Effector memory CD4-positive, alpha-beta T cell (primary cell): ENCODE data around the gene FASN.
A peak's percentile ranks its signal among the peaks of the same experiment; 100 is the strongest.
"Not testable (repeated sequence)": the region's sequence is repeated elsewhere in the genome, so short reads cannot be mapped to it uniquely, and the experiment has no call there.

ENCODE experiments used
- DNase-seq, 3 donors: peaks; one replicate each; pipeline ENCODE4 v3.0.0-alpha.2; 2020
- H3K27ac ChIP-seq: 2 replicates; pipeline ENCODE4 v1.7.0; 2013; ENCODE audit warnings: mild to moderate bottlenecking, low read length, moderate library complexity; ENCODE audit not compliant: insufficient read depth, poor library complexity, severe bottlenecking
- H3K27me3 ChIP-seq: replicated peaks from 2 replicates; pipeline ENCODE4 v1.7.0; 2013; ENCODE audit warnings: mild to moderate bottlenecking, low read length; ENCODE audit not compliant: insufficient read depth, control insufficient read depth, poor library complexity, severe bottlenecking
- H3K36me3 ChIP-seq: 2 replicates; pipeline ENCODE4 v1.7.0; 2013; ENCODE audit warnings: mild to moderate bottlenecking, low read length, moderate library complexity; ENCODE audit not compliant: control insufficient read depth, insufficient read depth
- H3K4me1 ChIP-seq: 2 replicates; pipeline ENCODE4 v1.7.0; 2013; ENCODE audit warnings: low read length, mild to moderate bottlenecking; ENCODE audit not compliant: control insufficient read depth, insufficient read depth, poor library complexity, severe bottlenecking
- H3K4me3 ChIP-seq: 2 replicates; pipeline ENCODE4 v1.7.0; 2013; ENCODE audit warnings: low read length, low read depth, mild to moderate bottlenecking; ENCODE audit not compliant: insufficient read depth, poor library complexity, severe bottlenecking
- H3K9me3 ChIP-seq: 2 replicates; pipeline ENCODE4 v1.7.0; 2013; ENCODE audit warnings: mild to moderate bottlenecking, low read length, moderate library complexity; ENCODE audit not compliant: control insufficient read depth

Gene FASN

GRCh38 chr17:82041144-82041814 is 56.8 kb downstream of the FASN start:
- Histone ChIP-seq H3K4me3 (no peak overlapping the region), H3K27ac (no peak overlapping the region), H3K9me3 (no peaks in the 10 kb centered on the region), H3K36me3 (no peaks in the 10 kb centered on the region), H3K4me1 (peaks cover 7% of the 10 kb centered on the region), H3K27me3 (no peaks in the 10 kb centered on the region)
- DNase-seq: no peak

- DNase-seq: no peak
- no peaks in the 10 kb centered on the region for H3K27me3 ChIP-seq
- H3K36me3 ChIP-seq: no peaks in the 10 kb centered on the region
- no peak overlapping the region for H3K4me3 ChIP-seq
- H3K27ac ChIP-seq: no peak overlapping the region
- peaks cover 16% of the 10 kb centered on the region for H3K4me1 ChIP-seq
- no peaks in the 10 kb centered on the region for H3K9me3 ChIP-seq
Measured at GRCh38 chr17:82039695-82040299, 58.2 kb downstream of the FASN start.

DNA sequence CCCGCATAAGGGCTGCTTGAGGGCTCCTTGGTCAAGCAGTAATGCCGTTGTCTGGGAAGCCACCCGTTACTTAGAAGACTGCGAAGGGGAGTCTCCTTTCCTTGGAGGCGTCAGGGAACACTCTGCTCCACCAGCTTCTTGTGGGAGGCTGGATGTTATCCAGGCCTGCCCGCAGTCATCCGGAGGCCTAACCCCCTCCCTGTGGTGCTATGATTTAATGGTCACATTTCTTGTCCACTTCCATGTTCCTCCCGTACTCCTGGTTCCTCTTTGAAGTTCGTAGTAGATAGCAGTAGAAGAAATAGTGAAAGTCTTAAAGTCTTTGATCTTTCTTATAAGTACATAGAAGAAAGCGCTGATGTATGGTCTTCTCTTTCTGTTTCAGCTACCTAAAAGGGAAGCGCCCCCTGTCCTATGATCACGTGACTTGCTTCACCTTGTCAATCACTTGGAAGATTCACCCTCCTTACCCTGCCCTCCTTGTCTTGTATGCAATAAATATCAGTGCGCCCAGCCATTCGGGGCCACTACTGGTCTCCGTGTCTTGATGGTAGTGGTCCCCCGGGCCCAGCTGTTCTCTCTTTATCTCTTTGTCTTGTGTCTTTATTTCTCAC is 59.1 kb downstream of the FASN start:
- not testable (repeated sequence) for H3K4me3 ChIP-seq, H3K9me3 ChIP-seq, H3K27ac ChIP-seq, H3K36me3 ChIP-seq, DNase-seq, H3K27me3 ChIP-seq
- peaks cover 16% of the 10 kb centered on the region for H3K4me1 ChIP-seq

DNA sequence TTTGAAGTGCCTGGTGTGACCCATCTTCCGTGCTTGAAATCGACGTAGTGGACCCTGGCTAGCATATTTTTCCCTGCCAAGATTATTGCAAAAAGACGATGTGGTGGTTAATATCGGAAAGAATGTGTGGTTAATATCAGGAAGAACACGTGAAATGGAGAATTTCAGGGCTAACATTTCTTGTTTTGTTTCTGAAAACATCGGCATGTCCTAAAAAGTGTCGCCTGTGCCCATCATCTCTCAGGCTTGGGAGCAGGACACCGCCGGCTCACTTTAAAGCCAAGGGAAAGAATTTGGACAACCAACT is 60.2 kb downstream of the FASN start:
- no peaks in the 10 kb centered on the region for H3K9me3 ChIP-seq
- H3K4me3 ChIP-seq: peak overlapping the region; percentile 77
- H3K27ac ChIP-seq: peak overlapping the region; percentile 67

GRCh38 chr17:82037092-82037888 is 60.7 kb downstream of the FASN start, which contains the start of gene DCXR:
TSS of gene DCXR (minus strand) at chr17:82037697. CDS start at chr17:82037682, 15 bp downstream.
- peak; percentile 89 to 92 (median 92) for DNase-seq
- peaks cover 16% of the 10 kb centered on the region for H3K4me1 ChIP-seq
- H3K9me3 ChIP-seq: no peaks in the 10 kb centered on the region
- H3K4me3 ChIP-seq: peak within 1 kb of the TSS; percentile 77
- H3K27ac ChIP-seq: peak within 1 kb of the TSS; percentile 67
- no peaks in the 10 kb centered on the region for H3K27me3 ChIP-seq
- H3K36me3 ChIP-seq: no peaks in the 10 kb centered on the region

More for the DNA sequence above, 60.2 kb downstream of the FASN start:
- Histone ChIP-seq H3K27me3 (no peaks in the 10 kb centered on the region), H3K4me1 (peaks cover 16% of the 10 kb centered on the region), H3K36me3 (no peaks in the 10 kb centered on the region)
- DNase-seq: no peak

- Histone ChIP-seq H3K36me3 (no peaks in the 10 kb centered on the region), H3K9me3 (no peaks in the 10 kb centered on the region), H3K27me3 (no peaks in the 10 kb centered on the region), H3K4me1 (peaks cover 20% of the 10 kb centered on the region), H3K27ac (peak overlapping the region; percentile 67), H3K4me3 (peak overlapping the region; percentile 77)
- DNase-seq: no peak
Measured at GRCh38 chr17:82036634-82037091, 61.4 kb downstream of the FASN start.

DNA sequence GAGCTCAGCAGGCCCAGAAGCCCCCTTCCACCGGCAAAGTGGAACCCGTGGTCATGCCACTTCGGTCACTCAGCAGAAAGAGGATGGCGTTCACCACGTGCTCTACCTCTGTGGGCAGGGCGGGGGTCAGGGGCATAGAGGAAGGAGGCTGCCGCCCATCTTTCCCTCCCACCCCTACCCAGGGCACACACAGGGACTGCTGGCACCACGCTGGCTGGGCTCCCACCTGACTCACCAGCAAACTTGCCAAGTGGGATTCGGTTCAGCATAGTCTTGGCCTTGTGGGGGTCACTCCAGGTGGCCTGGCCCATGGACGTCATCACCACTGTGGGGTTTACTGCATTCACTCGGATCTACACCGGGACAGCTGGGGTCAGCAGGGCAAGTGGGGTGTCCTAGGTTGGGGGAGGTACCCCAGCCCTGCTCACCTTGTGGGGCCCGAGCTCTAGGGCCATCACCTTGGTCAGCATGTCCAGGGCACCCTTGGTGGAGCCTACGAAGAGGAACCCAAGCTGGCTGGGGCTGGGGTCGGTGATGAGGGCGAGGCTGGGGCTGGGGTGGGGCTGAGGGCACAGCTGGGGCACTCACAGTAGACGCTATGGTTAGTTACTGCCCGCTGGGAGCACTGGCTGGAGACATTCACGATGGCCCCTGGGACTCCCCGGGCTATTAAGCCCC is 61.9 kb downstream of the FASN start:
- no peaks in the 10 kb centered on the region for H3K27me3 ChIP-seq
- no peaks in the 10 kb centered on the region for H3K36me3 ChIP-seq
- DNase-seq: no peak
- no peaks in the 10 kb centered on the region for H3K9me3 ChIP-seq
- H3K27ac ChIP-seq: no peak overlapping the region
- H3K4me3 ChIP-seq: no peak overlapping the region
- peaks cover 20% of the 10 kb centered on the region for H3K4me1 ChIP-seq

GRCh38 chr17:82035488-82035887 is 62.5 kb downstream of the FASN start:
- no peak for DNase-seq
- no peaks in the 10 kb centered on the region for H3K27me3 ChIP-seq
- H3K36me3 ChIP-seq: no peaks in the 10 kb centered on the region
- no peak overlapping the region for H3K27ac ChIP-seq
- no peaks in the 10 kb centered on the region for H3K9me3 ChIP-seq
- H3K4me1 ChIP-seq: peaks cover 21% of the 10 kb centered on the region
- H3K4me3 ChIP-seq: no peak overlapping the region

DNA sequence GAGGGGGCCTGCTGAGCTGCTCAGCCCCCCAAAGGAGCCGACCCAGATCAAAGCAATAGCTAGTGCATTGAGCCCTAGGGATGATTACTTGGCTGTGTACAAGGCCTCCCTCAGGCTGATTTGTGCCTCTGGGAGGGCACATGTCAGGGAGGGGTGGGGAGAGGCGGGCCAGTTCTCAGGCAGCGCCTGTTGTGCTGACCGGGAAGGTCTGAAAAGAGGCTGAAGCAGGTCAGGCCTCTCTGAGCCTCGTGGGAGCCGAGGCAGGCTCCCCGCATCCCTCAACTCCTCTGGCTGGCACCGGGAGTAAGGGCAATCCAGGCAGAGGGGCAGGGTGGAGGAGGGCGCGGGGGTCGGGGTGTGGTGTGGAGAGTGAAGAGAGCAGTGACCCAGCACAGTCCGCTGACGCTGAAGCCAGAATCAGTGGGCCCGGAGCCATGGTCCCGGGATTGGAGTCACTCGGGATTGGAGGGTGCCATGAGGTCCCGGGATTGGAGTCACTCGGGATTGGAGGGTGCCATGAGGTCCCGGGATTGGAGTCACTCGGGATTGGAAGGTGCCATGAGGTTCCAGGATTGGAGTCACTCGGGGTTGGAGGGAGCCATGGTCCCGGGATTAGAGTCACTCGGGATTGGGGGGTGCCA is 63.5 kb downstream of the FASN start:
- Histone ChIP-seq H3K36me3 (no peaks in the 10 kb centered on the region), H3K4me1 (peaks cover 29% of the 10 kb centered on the region), H3K27ac (no peak overlapping the region), H3K4me3 (no peak overlapping the region), H3K9me3 (no peaks in the 10 kb centered on the region), H3K27me3 (no peaks in the 10 kb centered on the region)
- no peak for DNase-seq
